Inflammatory macrophage (primary cell): ENCODE data around the gene NMUR2.

Source experiments
- DNase-seq, 2 donors: peaks; one replicate each; pipeline ENCODE4 v3.0.0-alpha.2; 2020 to 2022
- total RNA-seq, 18 experiments: gene quantifications; one replicate each; lab custom pipeline; 2026; ENCODE audit warnings: mixed read lengths in 6 of 18, inconsistent platforms in 2 of 18; lab: John Stamatoyannopoulos, UW

The NMUR2 gene
- 0 to 0.03 (median 0) reads per million in 18 experiments for total RNA-seq

GRCh38 chr5:152405145-152405544 is at the start of gene NMUR2:
Gene NMUR2, minus strand, starts transcription at chr5:152405279. Its CDS starts 166 bp downstream, at chr5:152405113.
- no peak for DNase-seq

GRCh38 chr5:152443935-152444334 is 38.9 kb upstream of the NMUR2 start:
- no peak for DNase-seq

GRCh38 chr5:152439791-152440190 is 34.7 kb upstream of the NMUR2 start:
- DNase-seq, result no peak

- DNase-seq, result no peak
These were observed 32.8 kb upstream of the NMUR2 start for GRCh38 chr5:152437866-152438265.

GRCh38 chr5:152427721-152428120 is 22.6 kb upstream of the NMUR2 start:
- no peak for DNase-seq

- DNase-seq, result no peak
These were observed 20.0 kb upstream of the NMUR2 start for GRCh38 chr5:152425083-152425482.

- DNase-seq, result no peak
These were observed 19.4 kb upstream of the NMUR2 start for GRCh38 chr5:152424501-152424900.

GRCh38 chr5:152422081-152422480 is 17.0 kb upstream of the NMUR2 start:
- no peak for DNase-seq

GRCh38 chr5:152412129-152412528 is 7.0 kb upstream of the NMUR2 start:
- no peak for DNase-seq

- no peak for DNase-seq
These were observed 1.0 kb upstream of the NMUR2 start for GRCh38 chr5:152406082-152406481.

- DNase-seq, result no peak
These were observed 585 bp downstream of the NMUR2 start for GRCh38 chr5:152404494-152404893.

- DNase-seq, result no peak
These were observed 2.0 kb downstream of the NMUR2 start for GRCh38 chr5:152403046-152403445.

- no peak for DNase-seq
These were observed 4.2 kb downstream of the NMUR2 start for GRCh38 chr5:152400846-152401245.

GRCh38 chr5:152397581-152397980 is 7.5 kb downstream of the NMUR2 start:
- no peak for DNase-seq

- no peak for DNase-seq
These were observed 11.6 kb downstream of the NMUR2 start for GRCh38 chr5:152393441-152393840.

GRCh38 chr5:152389208-152389849 is 15.8 kb downstream of the NMUR2 start:
- DNase-seq, result no peak

- DNase-seq, result no peak
These were observed 16.5 kb downstream of the NMUR2 start for GRCh38 chr5:152388610-152389009.

- DNase-seq, result no peak
These were observed 24.5 kb downstream of the NMUR2 start for GRCh38 chr5:152380415-152381123.

GRCh38 chr5:152379331-152379730 is 25.7 kb downstream of the NMUR2 start:
- no peak for DNase-seq

GRCh38 chr5:152378730-152379129 is 26.3 kb downstream of the NMUR2 start:
- no peak for DNase-seq

GRCh38 chr5:152376886-152377285 is 28.2 kb downstream of the NMUR2 start:
- no peak for DNase-seq

GRCh38 chr5:152374711-152375275 is 30.3 kb downstream of the NMUR2 start:
- no peak for DNase-seq

- no peak for DNase-seq
These were observed 32.2 kb downstream of the NMUR2 start for GRCh38 chr5:152372875-152373274.

- no peak for DNase-seq
These were observed 35.8 kb downstream of the NMUR2 start for GRCh38 chr5:152369298-152369697.
